Keratinocyte (primary cell): Measurements from ENCODE around the gene BLACAT1. TPM values are rescaled to one million over a fixed set of nuclear protein-coding genes. Genes with fewer than 3 reads are reported as not detected.

Source experiments
- DNase-seq: peaks from one replicate; pipeline ENCODE4 v3.0.0-alpha.2; 2011; ENCODE audit warnings: low read depth, missing footprints, low spot score
- FAIRE-seq: peaks from 2 replicates; lab custom pipeline; 2011; peaks lifted over from hg19 to GRCh38; lab: Jason Lieb, UNC
- H2AFZ ChIP-seq: 2 replicates; pipeline ENCODE4 v1.6.0; 2012; ENCODE audit warnings: low read length, control low read depth, inconsistent platforms; ENCODE audit not compliant: control insufficient read depth
- H3K27ac ChIP-seq: 2 replicates; pipeline ENCODE4 v1.5.1; 2011; ENCODE audit warnings: low read length; ENCODE audit not compliant: control insufficient read depth, insufficient read depth
- H3K27me3 ChIP-seq: 3 replicates; pipeline ENCODE4 v1.6.0; 2011; ENCODE audit warnings: low read length; ENCODE audit not compliant: control insufficient read depth, insufficient read depth; ENCODE audit errors: extremely low read depth
- H3K36me3 ChIP-seq, 2 experiments: 2 replicates in 1 of 2; 3 replicates in 1 of 2; pipeline ENCODE4 v1.5.1; 2011; ENCODE audit warnings: low read length in 2 of 2, mild to moderate bottlenecking in 1 of 2; ENCODE audit not compliant: control insufficient read depth in 2 of 2, insufficient read depth in 2 of 2; ENCODE audit errors: extremely low read depth in 1 of 2
- H3K4me1 ChIP-seq: 3 replicates; pipeline ENCODE4 v1.5.1; 2011; ENCODE audit warnings: low read length; ENCODE audit not compliant: control insufficient read depth, insufficient read depth; ENCODE audit errors: extremely low read depth
- H3K4me2 ChIP-seq: 3 replicates; pipeline ENCODE4 v1.6.0; 2011; ENCODE audit warnings: low read depth, low read length; ENCODE audit not compliant: control insufficient read depth, insufficient read depth; ENCODE audit errors: extremely low read depth
- H3K4me3 ChIP-seq, 3 experiments: fragments of 200-600 bp in 1 of 3; sonication (generic) in 1 of 3; 2 replicates in 2 of 3; 3 replicates in 1 of 3; pipeline ENCODE4 v1.5.1; 2011 to 2016; ENCODE audit warnings: low read length in 3 of 3, mild to moderate bottlenecking in 3 of 3, control low read depth in 2 of 3, inconsistent platforms in 1 of 3, low read depth in 1 of 3, mixed read lengths in 1 of 3, mixed run types in 1 of 3, moderate library complexity in 1 of 3; ENCODE audit not compliant: control insufficient read depth in 2 of 3, insufficient read depth in 2 of 3; ENCODE audit errors: extremely low read depth in 1 of 3
- H3K79me2 ChIP-seq: 2 replicates; pipeline ENCODE4 v1.6.0; 2012; ENCODE audit warnings: low read length; ENCODE audit not compliant: control insufficient read depth, insufficient read depth
- H3K9ac ChIP-seq: 3 replicates; pipeline ENCODE4 v1.6.0; 2011; ENCODE audit warnings: low read length; ENCODE audit not compliant: control insufficient read depth, insufficient read depth; ENCODE audit errors: extremely low read depth
- H3K9me1 ChIP-seq: 3 replicates; pipeline ENCODE4 v1.6.0; 2011; ENCODE audit warnings: low read length; ENCODE audit not compliant: control insufficient read depth, insufficient read depth; ENCODE audit errors: extremely low read depth
- H3K9me3 ChIP-seq: 2 replicates; pipeline ENCODE4 v1.5.1; 2012; ENCODE audit warnings: low read depth, low read length; ENCODE audit not compliant: control insufficient read depth
- H4K20me1 ChIP-seq: 3 replicates; pipeline ENCODE4 v1.6.0; 2011; ENCODE audit warnings: low read length; ENCODE audit not compliant: control insufficient read depth, insufficient read depth; ENCODE audit errors: extremely low read depth
- EZH2 ChIP-seq: IDR thresholded peaks from one replicate; pipeline ENCODE4 v1.6.1; 2012; ENCODE audit warnings: inconsistent platforms, mild to moderate bottlenecking, low read length, moderate library complexity
- dilution Hi-C: fragments of 300-500 bp; cut with MboI; formaldehyde crosslinking; loops from one replicate; pipeline ENCODE4 v1.7.0; 2020; ENCODE audit warnings: low sequenced_read_pairs; ENCODE audit not compliant: extremely low pct_ligation_motif_present
- polyA plus RNA-seq, 5 experiments: library from polyadenylated mRNA; depleted of rRNA in 3 of 5; stranded (reverse) in 3 of 5; stranded (forward) in 1 of 5; unstranded in 1 of 5; fragments of >200 nt; gene quantifications; 1 replicate in 1 of 5; 2 replicates in 3 of 5; 3 replicates in 1 of 5; pipeline versions ENCODE4 v1.2.1 to v1.2.3, GENCODE V29; 2011 to 2012; ENCODE audit warnings: missing spikeins in 2 of 5, low read depth in 1 of 5, low replicate concordance in 1 of 5
- TF ChIP-seq, protein P1 (sequence below), 3 experiments: IDR thresholded peaks in 1 of 3; conservative IDR thresholded peaks in 1 of 3; optimal IDR thresholded peaks in 1 of 3; 2 replicates in 2 of 3; 3 replicates in 1 of 3; pipeline versions ENCODE3 to v1.5.1; 2011; ENCODE audit warnings: low read length in 3 of 3, mild to moderate bottlenecking in 3 of 3, moderate library complexity in 2 of 3, control low read depth in 1 of 3, inconsistent platforms in 1 of 3; ENCODE audit not compliant: insufficient read depth in 2 of 3; ENCODE audit errors: extremely low read depth in 1 of 3

BLACAT1 gene
- polyA plus RNA-seq, 1 donor (not counting 4 experiments of a cell fraction or from before 2014, with no cell fraction given), result 4.0 TPM

DNA sequence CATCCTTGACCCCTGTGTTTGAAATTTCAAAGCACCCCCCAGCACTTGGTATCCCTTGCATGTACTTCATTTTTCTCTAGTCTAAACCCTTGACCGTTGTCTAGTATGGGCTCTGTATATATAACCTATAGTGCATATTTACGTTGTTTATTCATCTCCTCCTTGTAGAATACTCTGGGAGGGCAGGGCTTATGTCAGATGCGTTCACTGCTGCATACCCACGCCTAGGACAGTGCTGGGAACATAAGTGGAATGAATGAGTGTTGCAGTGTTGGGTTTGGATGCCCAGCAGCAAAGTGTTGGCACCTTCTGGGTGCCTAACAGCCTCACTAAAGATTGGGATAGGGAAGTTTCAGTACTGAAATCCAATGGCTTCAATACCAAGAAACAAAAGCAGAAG, 17.6 kb upstream of the BLACAT1 start:
- H3K27me3 ChIP-seq, result peaks cover 14% of the 10 kb centered on the region
- H3K4me1 ChIP-seq, result peaks cover 12% of the 10 kb centered on the region
- H3K4me3 ChIP-seq, result no peak overlapping the region
- H3K4me2 ChIP-seq, result no peak overlapping the region
- H3K9me3 ChIP-seq, result peaks cover 4% of the 10 kb centered on the region
- FAIRE-seq (no peak), DNase-seq (no peak)
- no peaks in the 10 kb centered on the region for H4K20me1 ChIP-seq
- H3K9me1 ChIP-seq, result no peaks in the 10 kb centered on the region
- no peak overlapping the region for H2AFZ ChIP-seq
- dilution Hi-C loops, result no loop called here
- H3K36me3 ChIP-seq, result no peaks in the 10 kb centered on the region
- TF ChIP-seq EZH2, result no peak
- TF ChIP-seq, protein P1, sequence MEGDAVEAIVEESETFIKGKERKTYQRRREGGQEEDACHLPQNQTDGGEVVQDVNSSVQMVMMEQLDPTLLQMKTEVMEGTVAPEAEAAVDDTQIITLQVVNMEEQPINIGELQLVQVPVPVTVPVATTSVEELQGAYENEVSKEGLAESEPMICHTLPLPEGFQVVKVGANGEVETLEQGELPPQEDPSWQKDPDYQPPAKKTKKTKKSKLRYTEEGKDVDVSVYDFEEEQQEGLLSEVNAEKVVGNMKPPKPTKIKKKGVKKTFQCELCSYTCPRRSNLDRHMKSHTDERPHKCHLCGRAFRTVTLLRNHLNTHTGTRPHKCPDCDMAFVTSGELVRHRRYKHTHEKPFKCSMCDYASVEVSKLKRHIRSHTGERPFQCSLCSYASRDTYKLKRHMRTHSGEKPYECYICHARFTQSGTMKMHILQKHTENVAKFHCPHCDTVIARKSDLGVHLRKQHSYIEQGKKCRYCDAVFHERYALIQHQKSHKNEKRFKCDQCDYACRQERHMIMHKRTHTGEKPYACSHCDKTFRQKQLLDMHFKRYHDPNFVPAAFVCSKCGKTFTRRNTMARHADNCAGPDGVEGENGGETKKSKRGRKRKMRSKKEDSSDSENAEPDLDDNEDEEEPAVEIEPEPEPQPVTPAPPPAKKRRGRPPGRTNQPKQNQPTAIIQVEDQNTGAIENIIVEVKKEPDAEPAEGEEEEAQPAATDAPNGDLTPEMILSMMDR (optimal IDR thresholded peaks at IDR 0.05 in 1 of 3, IDR thresholded peaks at IDR 0.05 in 1 of 3, conservative IDR thresholded peaks at IDR 0.05 in 1 of 3; ENCODE audit: extremely low read depth in 1 of 3, insufficient read depth in 2 of 3, low read length in 3 of 3), result no peak
- H3K79me2 ChIP-seq, result no peaks in the 10 kb centered on the region
- H3K9ac ChIP-seq, result no peak overlapping the region
- H3K27ac ChIP-seq, result no peak overlapping the region

DNA sequence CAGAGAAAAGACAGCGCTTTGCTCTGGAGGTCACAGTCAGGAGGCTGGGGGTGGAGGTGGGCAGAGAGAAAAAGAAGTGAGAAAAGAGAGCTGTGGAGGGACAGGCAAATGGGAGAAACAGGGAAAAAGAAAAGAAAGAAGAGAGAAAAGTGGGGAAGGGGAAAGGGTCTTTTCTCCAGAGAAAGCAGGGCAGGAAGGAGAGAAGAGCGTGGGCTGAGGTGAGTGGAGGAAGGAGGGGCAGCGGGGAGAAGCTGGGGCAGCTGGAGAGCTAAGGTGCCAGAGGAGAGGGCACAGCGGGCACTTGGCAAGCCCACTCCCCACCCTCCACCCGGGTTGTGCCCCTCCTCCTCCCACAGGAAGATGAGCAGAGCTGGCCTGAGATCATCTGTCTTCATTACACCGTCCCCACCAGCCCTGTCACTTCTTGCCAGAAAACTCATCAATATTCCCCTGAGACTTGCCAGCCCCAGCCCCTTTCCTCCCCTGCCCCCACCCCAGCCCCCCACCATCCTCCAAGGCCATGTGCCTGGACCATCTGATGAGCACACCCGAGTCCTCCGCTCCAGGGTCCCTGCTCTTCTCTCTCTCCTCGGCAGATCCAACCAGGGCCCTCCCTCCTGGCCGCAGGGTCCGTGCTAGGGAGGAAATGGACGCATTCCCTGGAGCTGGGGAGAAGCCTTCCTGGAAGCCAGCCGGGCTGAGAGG, 17.0 kb upstream of the BLACAT1 start:
- Histone ChIP-seq H3K36me3 (no peaks in the 10 kb centered on the region), H3K9me3 (peaks cover 4% of the 10 kb centered on the region), H2AFZ (no peak overlapping the region), H3K27me3 (peaks cover 14% of the 10 kb centered on the region), H3K4me1 (peaks cover 8% of the 10 kb centered on the region), H3K79me2 (no peaks in the 10 kb centered on the region), H3K4me2 (no peak overlapping the region), H3K9me1 (no peaks in the 10 kb centered on the region), H3K9ac (no peak overlapping the region), H3K27ac (no peak overlapping the region), H4K20me1 (no peaks in the 10 kb centered on the region), H3K4me3 (no peak overlapping the region)
- dilution Hi-C loops, result no loop called here
- DNase-seq, result no peak
- no peak for TF ChIP-seq EZH2
- TF ChIP-seq, protein P1 (optimal IDR thresholded peaks at IDR 0.05 in 1 of 3, IDR thresholded peaks at IDR 0.05 in 1 of 3, conservative IDR thresholded peaks at IDR 0.05 in 1 of 3; ENCODE audit: extremely low read depth in 1 of 3, insufficient read depth in 2 of 3, low read length in 3 of 3), result no peak
- no peak for FAIRE-seq
